Fibroblast of skin of right quadriceps (primary cell): ENCODE data around the gene IVNS1ABP.
"Not testable (repeated sequence)": the region's sequence is repeated elsewhere in the genome, so short reads cannot be mapped to it uniquely, and the experiment has no call there.

ENCODE experiments used
- DNase-seq: peaks from one replicate; pipeline ENCODE4 v3.0.0-alpha.2; 2013

Gene IVNS1ABP

DNA sequence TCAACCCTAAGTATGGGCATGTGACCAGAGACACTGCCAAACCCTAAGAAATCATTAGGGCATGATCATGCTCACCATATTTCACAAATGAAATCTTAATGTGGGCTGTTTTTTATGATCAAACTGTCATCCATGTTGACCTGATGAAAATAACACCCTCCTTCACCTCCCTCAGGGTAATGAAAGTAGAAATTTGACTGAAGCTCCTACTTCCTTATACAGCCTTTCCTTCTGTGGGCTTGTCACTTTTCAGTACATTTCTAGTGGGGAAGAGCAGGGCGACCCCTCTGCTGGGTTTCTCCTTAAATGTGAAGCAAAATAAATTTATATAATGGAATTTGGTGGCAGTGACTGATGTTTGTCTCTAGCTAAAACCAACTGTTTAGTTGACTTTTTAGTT lies 25.9 kb downstream of the IVNS1ABP start:
- DNase-seq = no peak

DNA sequence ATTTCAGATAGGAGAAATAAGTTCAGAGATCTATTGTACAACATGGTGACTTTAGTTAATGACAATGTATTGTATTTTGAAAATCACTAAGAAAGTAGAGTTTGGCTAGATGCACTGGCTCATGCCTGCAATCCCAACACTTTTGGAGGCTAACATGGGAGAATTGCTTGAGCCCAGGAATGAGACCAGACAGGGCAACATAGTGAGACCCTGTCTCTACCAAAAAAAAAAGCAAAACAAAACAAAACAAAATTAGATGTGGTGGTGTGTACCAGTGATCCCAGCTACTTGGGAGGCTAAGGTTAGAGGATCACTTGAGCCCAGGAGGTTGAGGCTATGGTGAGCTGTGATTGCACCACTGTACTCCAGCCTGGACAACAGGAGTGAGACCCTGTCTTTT lies 27.2 kb downstream of the IVNS1ABP start:
- no peak for DNase-seq

DNA sequence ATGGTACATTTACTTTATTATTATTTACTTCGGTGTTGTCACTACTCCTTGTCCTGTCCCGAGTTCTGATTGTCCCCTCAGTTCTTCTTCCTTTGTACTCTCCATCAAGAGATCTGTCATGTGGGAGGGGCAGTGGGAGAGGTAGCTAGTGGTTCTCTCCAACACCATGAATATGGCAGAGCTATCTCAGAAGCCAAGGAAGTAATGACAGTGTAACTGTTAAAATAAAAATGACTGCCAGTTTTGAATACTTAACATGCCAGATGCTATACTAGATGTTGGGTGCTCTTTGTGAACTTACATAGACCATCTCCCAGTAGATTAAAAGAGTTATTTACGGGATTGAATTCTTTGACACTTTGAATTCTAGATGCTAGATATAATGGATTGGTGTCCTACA lies 28.6 kb downstream of the IVNS1ABP start:
- no peak for DNase-seq

DNA sequence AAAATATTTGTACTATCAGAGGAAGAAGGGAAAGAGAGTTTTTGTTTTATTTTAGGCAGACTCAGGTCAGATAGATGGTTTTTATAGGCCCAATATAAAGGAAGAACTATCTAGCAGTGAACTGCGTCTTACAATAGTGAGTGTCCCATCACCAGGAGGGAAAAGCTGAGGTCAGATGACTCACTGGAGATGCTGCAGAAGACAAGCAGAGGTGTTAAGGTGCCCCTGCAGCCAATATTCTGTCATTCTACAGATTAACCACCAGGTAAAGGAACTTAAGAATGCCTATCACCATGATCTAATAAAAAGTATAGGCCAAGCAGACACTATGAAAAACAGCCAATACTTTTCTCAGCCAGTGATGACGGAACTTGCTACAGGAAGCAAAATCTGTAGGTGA lies 29.6 kb downstream of the IVNS1ABP start:
- DNase-seq = no peak

DNA sequence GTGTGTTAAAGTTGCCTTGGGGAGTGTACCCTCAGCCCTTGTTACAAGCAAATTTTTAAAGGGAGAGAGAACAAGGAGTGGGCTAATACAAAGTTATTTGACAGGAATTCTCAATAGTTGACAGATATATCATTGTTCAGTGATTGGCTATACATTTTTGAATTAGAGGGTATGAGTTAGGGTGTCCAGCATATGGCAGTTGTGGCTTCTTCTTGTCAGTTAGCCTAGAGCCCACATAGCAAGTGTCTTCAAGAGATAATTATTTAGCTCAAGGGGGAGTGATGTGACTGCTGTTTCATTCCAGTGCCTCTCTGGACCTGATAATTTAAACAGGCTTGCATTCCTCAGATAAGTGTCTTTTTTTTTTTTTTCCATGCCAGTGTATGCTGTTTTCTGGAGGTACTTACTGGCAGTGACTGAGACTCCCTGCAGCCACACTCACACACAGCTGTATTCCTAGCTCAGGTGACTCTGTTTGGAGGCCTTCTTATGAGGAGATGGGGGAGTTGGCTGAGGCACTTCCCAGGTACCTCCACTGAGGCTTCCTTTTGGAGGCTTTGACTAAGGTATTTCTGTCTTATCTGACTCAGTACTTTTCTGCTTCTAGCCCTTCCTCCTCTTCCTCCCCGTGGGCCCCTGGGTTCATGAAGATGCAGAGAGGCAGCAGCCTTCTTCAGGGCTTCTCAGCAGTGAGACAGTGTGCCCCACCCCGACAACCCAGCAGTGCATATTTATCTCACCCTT lies 32.3 kb downstream of the IVNS1ABP start:
- peak; percentile 15 for DNase-seq

DNA sequence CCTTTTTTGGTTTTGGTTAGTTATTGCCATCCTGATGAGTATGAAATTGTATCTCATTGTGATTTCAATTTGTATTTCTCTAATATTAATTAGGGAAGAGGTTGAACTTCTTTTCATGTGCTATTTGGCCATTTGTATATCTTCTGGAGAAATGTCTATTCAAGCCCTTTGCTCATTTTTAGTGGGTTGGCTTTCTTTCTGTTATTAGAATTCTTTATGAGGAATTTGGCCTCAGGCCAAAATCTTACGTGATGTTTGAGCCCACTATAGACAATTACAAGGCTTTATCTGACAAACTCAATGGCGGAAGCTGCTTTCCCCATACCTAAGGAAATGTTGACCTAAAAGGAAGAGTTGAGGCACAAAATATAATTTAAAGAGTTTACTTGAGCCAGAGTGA lies 32.9 kb downstream of the IVNS1ABP start:
- DNase-seq = no peak

DNA sequence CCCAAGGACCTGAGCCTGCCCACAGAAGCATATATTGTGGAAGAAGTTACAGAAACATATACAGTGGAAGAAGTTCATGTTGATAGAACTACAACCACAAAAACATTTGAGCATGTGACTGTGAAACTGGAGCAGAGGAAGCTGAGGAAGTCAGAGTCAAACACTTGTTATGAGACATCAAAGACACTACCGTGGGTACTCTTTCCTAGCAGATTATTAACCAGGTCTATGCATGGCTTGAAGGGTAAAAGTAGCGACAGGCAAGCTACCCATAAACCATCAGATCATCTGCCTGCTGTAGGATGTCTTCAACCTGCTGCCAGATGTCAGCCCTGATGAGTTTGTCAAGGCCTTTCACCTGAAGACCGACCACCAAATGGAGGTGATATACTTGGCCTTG lies 35.8 kb downstream of the IVNS1ABP start:
- DNase-seq = no peak

DNA sequence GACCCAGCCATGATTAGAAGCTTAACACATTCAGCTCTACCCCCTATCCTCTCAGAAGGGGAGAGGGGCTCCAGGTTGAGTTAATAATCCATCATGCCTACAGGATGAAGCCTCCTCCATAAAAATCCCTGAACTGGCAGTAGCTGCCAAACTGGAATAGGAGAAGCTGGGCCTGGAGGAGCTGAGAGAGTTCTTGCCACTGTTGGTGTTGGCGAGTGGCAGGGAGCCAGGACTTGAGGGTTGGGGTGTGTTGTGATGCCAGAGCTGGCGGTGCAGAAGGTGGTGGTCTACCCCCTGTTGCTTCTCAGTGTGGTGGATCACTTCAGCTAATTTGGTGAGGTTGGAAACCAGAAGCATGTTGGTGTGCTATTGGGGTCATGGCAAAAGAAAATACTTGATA lies 36.5 kb downstream of the IVNS1ABP start:
- DNase-seq = no peak

DNA sequence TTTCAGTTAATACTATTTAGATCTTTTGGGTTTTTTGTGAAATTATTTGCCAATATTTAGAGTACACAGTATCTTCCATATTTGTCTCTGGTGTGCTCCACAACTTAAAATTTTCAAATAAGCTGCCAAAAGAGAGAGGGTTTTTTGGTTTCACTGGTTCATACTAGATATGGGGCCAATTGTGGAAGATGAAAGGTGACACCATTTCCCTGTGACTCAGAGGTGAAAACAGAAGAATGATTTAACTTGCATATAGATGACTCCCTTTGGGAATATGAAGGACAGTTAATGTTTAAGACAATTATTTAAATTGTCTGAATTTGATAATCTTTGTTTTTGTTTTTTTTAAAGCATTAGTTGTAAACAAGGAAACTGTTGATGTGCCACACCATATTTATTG lies 37.5 kb downstream of the IVNS1ABP start:
- DNase-seq = peak; percentile 50

DNA sequence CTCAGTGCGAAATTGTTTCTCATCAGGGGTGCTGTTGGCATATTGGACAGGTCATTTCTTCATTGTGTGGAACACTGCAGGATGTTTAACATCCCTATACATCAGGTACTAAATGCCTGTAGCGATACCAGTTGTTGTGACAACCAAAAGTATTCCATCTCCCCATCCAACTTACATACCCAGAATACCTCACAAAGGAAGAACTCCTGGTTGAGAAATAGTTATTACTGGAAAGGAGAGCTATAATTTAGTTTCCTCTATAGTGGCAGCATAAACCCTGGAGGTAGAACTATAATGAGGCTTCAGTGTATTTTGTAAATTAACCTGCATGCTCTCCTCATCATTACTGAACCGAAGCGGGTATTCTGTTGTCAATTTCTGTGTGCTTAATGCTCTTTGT lies 45.1 kb downstream of the IVNS1ABP start:
- no peak for DNase-seq

DNA sequence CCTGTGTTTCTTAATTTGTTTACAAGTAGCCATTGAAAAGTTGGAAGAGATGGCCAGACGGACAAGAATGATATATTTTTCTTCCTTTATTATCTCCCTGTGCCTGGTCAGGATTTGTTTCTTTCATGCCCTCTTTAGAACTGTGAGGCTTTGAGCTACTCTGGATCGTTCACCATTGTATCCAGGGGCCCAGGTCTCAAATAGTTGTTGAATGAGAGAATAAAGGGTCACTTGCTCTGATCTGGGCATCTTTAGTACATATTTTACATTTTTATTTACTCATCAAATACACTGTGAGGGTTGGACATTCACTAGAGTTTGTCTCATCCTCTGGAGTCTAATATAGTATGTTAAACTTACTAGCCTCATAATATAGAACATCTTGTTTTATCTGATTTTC lies 48.7 kb downstream of the IVNS1ABP start:
- no peak for DNase-seq

DNA sequence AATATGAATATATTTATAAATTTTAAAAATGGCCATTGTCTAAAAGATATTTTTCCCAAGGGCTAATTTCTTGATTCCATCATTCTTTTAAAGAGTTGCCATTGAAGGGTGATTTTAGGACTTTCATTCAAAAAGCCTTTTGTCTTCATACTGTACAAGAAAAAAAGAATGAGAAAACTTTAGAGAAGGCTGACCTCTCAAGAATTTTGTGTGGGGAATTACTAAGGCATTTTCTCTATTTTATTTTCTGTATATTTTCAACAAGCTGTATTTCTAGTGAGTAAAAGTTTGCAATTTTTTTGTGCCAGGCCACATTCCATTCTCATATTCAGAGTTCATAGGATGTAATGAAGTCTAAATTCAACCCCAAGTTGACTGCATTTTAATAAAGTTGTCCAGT lies 49.3 kb downstream of the IVNS1ABP start:
- no peak for DNase-seq

DNA sequence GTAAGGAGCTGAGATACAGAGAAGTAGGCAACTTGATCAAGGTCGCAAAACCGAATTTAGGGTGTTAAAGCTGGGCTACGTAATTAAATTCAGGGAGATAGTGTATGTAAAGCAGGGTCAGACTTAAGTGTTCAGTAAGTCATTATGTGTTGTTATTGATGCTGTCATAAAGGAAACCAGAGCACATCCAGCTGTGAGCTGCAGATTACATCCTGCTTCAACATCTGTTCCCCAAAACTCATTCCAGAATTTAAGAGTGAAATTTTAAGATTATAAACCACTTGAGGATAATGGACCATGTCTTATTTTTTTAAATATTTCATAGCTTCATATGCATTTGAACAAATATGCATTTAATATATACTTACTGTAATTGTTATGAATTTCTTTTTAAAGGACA lies 49.7 kb downstream of the IVNS1ABP start:
- DNase-seq = no peak

DNA sequence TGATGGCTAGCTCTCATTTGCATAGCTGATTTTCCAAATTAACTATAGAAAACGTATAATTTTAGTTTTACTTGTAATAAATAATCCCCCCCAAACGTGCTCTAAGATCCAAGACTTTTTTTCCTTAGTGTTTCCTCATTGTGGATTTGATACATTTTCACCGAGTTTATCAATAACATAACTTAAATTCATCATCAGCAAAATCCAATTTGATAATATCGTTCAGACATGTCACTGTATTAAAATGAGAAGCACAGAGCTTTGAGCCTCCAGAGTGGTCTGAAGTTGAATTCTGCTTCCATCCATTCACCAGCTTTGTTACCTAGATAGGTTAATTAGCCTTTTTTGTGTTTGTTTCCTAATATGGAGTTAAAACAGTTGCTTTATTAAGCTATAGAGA lies 51.7 kb downstream of the IVNS1ABP start:
- no peak for DNase-seq

DNA sequence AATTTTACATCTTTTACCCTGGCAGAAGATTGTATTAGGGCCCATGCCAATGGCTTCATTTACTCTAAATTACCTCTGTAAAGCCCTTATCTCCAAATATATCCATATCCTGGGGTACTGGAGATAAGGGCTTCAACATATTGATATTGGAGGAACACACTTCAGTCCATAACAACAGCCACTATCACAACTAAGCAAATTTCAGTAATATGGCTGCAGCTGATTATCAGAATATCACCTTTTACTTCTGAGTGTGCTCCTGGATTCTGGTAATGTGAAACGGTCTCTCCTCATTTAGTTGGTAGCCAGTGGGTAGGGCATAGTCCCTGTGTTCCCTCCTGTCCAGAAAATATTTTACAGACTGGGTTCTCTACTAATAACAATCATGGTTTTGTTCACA lies 53.3 kb downstream of the IVNS1ABP start:
- no peak for DNase-seq

DNA sequence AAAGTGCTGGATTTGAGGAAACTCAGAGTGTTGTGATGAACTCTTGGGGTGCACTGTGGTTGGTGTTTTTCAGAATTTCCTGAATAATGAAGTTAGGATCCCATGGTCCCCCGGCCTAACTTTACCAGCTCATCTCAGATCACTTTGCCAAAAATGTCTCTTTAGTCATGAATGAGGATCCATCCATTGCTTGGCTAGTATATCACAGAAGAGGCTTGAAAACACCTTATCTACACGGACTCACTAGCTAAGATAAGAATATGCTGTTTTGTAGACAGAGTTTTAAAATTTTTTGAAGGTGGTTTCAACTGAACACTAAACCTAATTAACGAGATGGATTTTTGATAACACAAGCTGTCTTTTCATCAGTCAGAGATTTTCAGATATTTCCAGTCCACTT lies 53.8 kb downstream of the IVNS1ABP start:
- no peak for DNase-seq

DNA sequence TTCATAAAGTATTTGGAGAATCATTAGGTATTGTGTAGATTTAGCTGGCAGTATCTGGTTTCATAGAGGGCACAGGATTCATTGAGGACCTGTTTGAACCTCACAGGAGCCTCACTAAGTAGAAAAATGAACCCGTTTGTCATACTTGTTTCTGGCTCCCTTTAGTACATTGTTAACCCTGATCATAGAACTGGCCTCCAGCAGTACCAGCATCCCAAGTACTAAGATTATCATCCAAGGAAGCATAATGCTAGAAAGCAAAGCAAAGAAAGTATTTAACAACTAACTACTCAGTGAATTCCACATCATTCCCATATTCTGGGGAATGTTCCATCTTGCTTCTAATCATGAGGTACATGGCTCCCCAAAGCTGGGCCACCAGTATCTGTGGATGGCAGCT lies 54.9 kb downstream of the IVNS1ABP start:
- no peak for DNase-seq

DNA sequence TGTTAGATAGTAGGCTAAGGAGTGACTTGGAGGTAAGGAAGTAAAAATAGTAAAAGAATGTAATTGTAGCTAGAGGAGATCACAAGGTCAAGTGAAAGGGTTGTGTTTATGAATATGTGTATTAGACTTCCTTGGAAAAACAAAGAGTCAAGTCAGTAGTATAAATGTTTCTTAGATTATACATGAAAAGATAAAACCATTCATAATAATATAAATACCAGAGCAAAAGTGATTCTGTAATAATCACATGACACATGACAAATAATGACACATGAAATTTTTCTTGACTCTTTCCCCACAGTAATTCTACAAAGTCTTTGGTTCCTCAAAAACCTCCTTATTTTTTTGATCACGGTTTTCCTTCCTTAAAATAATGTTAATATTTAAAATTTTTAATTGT lies 56.4 kb downstream of the IVNS1ABP start:
- no peak for DNase-seq

DNA sequence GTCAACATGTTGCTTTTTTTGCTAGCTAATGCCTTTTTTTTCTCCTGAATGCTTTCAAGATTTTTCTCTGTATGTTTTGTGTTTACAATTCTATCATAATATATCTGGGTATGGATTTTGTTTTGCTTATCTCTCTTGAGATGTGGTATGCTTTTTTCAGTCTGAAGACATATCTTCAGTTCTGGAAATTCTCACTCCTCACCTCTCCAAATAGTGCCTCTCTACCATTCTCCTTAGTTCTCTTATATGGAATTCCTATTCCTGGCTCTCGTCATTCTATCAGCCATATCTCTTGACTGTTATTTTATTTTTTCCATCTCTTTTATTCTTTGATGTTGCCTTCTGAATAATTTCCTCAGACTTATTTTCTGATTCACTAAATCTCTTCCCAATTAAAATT lies 58.4 kb downstream of the IVNS1ABP start:
- DNase-seq = no peak

DNA sequence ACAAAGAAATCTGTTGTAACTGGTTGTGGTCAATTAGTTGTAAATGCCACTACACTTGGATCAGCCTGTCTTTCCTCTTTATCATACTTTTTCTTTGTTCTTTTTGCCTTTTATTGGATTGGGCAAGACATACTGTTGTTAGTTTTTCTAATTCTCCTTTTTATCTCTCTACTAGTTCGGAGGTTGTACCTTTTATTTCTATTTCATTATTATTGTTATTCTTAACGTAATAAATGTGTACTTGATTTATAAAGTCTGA lies 59.2 kb downstream of the IVNS1ABP start:
- peak; percentile 5 for DNase-seq

DNA sequence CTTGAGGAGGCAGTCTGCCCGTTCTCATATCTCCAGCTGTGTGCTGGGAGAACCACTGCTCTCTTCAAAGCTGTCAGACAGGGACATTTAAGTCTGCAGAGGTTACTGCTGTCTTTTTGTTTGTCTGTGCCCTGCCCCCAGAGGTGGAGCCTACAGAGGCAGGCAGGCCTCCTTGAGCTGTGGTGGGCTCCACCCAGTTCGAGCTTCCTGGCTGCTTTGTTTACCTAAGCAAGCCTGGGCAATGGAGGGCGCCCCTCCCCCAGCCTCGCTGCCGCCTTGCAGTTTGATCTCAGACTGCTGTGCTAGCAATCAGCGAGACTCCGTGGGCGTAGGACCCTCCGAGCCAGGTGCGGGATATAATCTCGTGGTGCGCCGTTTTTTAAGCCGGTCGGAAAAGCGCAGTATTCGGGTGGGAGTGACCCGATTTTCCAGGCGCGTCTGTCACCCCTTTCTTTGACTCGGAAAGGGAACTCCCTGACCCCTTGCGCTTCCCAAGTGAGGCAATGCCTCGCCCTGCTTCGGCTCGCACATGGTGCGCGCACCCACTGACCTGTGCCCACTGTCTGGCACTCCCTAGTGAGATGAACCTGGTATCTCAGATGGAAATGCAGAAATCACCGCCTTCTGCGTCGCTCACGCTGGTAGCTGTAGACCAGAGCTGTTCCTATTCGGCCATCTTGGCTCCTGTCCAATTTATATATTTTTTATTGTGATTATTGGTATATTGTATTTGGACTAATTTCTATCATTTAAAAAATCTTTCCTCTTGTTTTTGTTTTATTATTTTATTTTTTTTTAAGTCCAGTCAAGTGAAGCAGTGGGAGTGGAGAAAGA lies 59.7 kb downstream of the IVNS1ABP start:
- DNase-seq = not testable (repeated sequence)

DNA sequence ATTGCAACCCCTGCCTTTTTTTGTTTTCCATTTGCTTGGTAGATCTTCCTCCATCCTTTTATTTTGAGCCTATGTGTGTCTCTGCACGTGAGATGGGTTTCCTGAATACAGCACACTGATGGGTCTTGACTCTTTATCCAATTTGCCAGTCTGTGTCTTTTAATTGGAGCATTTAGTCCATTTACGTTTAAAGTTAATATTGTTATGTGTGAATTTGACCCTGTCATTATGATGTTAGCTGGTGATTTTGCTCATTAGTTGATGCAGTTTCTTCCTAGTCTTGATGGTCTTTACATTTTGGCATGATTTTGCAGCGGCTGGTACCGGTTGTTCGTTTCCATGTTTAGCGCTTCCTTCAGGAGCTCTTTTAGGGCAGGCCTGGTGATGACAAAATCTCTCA lies 61.4 kb downstream of the IVNS1ABP start:
- not testable (repeated sequence) for DNase-seq

DNA sequence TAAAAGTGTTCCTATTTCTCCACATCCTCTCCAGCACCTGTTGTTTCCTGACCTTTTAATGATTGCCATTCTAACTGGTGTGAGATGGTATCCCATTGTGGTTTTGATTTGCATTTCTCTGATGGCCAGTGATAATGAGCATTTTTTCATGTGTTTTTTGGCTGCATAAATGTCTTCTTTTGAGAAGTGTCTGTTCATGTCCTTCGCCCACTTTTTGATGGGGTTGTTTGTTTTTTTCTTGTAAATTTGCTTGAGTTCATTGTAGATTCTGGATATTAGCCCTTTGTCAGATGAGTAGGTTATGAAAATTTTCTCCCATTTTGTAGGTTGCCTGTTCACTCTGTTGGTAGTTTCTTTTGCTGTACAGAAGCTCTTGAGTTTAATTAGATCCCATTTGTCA lies 64.6 kb downstream of the IVNS1ABP start:
- not testable (repeated sequence) for DNase-seq

DNA sequence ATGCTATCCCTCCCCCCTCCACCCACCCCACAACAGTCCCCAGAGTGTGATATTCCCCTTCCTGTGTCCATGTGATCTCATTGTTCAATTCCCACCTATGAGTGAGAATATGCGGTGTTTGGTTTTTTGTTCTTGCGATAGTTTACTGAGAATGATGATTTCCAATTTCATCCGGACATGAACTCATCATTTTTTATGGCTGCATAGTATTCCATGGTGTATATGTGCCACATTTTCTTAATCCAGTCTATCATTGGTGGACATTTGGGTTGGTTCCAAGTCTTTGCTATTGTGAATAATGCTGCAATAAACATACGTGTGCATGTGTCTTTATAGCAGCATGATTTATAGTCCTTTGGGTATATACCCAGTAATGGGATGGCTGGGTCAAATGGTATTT lies 65.1 kb downstream of the IVNS1ABP start:
- DNase-seq = not testable (repeated sequence)

DNA sequence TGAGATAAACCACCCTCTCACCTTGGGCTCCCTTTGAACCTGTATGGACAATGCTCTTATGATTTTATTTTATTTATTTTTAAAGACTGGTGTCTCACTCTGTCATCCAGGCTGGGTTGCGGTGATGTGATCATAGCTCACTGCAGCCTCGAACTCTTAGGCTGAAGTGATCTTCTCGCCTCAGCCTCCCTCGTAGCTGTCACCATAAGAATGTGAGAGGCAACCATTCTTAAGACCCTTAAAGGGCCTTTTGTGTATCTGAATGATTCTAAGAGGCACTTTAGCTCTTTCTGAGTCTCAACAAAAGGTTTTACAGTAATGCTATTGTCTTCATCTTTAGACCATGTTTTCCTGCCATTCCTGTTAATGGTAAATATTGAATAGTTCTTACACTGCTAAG lies 67.0 kb downstream of the IVNS1ABP start:
- no peak for DNase-seq
